Activated naive CD8-positive, alpha-beta T cell treated with anti-CD3 and anti-CD28 coated beads for 36 hours (primary cell): ENCODE measurements around the gene APBA2. TPM values are rescaled to one million over a fixed set of nuclear protein-coding genes. Genes with fewer than 3 reads are reported as not detected.
"Not testable (repeated sequence)": the region's sequence is repeated elsewhere in the genome, so short reads cannot be mapped to it uniquely, and the experiment has no call there.

ENCODE experiments used
- DNase-seq: peaks from one replicate; pipeline ENCODE4 v3.0.0; 2021
- H3K27ac Mint-ChIP-seq: one replicate; pipeline ENCODE4 v1.8.0; 2022; ENCODE audit warnings: mild to moderate bottlenecking, moderate library complexity, mixed read lengths
- H3K27me3 Mint-ChIP-seq: one replicate; pipeline ENCODE4 v1.8.0; 2022; ENCODE audit warnings: mild to moderate bottlenecking, mixed read lengths
- H3K36me3 Mint-ChIP-seq: one replicate; pipeline ENCODE4 v1.8.0; 2021; ENCODE audit warnings: mild to moderate bottlenecking, mixed read lengths
- H3K4me1 Mint-ChIP-seq: one replicate; pipeline ENCODE4 v1.8.0; 2021; ENCODE audit warnings: mixed read lengths
- H3K4me3 Mint-ChIP-seq: one replicate; pipeline ENCODE4 v1.8.0; 2022; ENCODE audit warnings: mild to moderate bottlenecking, moderate library complexity, mixed read lengths
- H3K9me3 Mint-ChIP-seq: one replicate; pipeline ENCODE4 v1.8.0; 2022; ENCODE audit warnings: mixed read lengths
- total RNA-seq, 2 experiments: library from RNA; stranded (reverse); gene quantifications; one replicate each; pipeline ENCODE4 v1.2.3, GENCODE V29; 2021

Gene APBA2
- total RNA-seq, 2 experiments from 2014 or later: 29.2 to 34.1 TPM

DNA sequence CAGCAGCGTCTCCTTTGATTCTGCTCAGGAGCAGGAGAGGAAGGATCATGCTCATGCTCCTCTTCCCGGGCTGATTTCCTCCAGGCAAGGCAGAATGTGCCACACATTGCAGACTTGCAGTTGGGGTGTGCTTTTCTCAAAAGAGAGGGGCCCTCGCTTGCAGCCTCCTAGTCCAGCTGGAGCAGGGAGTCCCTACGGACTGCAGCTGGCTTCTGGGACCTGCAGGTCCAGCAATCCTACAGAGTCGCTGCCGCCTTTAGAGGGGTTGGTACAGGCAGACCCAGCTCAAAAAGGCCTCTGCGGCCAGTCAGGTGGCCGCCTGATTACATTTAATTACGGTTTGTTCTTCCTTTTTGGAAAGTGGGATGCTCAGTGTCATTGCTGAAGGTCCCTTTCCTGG is 210.0 kb downstream of the APBA2 start:
- Mint-ChIP-seq H3K36me3 (no peaks in the 10 kb centered on the region), H3K4me1 (peaks cover 2% of the 10 kb centered on the region), H3K4me3 (no peak overlapping the region), H3K27me3 (no peaks in the 10 kb centered on the region), H3K9me3 (no peaks in the 10 kb centered on the region), H3K27ac (no peak overlapping the region)
- no peak for DNase-seq

DNA sequence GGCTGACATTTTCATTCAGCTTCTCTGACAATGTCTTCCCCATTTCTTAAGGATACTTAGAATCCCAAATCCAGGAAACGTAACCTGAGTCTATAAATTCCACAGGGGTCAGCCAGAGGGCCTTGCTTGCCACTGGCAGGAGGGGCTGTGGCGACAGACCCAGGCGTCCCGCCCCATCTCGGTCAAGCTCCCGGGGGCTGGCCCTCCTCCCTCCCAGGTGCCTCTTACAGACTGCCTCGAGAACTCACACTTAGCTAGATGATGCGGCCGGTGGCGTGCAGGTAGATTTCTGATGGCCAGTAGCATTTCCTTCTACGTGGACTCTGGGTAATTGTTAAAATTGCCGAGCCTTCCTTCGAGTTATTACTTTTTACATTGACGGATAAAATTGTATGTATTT is 211.4 kb downstream of the APBA2 start:
- Mint-ChIP-seq H3K27me3 (no peaks in the 10 kb centered on the region), H3K36me3 (no peaks in the 10 kb centered on the region), H3K4me3 (no peak overlapping the region), H3K4me1 (peaks cover 2% of the 10 kb centered on the region), H3K27ac (no peak overlapping the region), H3K9me3 (no peaks in the 10 kb centered on the region)
- DNase-seq: no peak

DNA sequence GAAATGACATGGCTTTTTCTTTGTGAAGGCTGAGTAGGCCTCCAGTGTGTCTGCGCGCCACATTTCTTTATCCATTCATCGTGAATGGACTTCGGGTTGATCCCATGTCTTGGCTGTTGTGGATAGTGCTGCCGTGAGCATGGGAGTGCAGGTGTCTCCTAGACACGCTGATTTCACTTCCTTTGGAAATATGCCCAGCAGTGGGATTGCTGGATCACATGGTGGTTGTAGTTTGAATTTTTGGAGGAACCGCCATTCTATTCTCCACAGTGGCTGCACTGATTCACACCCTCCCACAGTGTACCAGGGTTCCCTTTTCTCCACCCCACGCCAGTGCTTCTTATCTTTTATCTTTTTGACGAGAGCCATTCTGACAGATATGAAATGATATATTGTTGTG is 212.2 kb downstream of the APBA2 start:
- peaks cover 2% of the 10 kb centered on the region for H3K4me1 Mint-ChIP-seq
- peaks cover 2% of the 10 kb centered on the region for H3K36me3 Mint-ChIP-seq
- no peaks in the 10 kb centered on the region for H3K27me3 Mint-ChIP-seq
- no peak for DNase-seq
- H3K4me3 Mint-ChIP-seq: no peak overlapping the region
- H3K9me3 Mint-ChIP-seq: no peaks in the 10 kb centered on the region
- H3K27ac Mint-ChIP-seq: no peak overlapping the region

DNA sequence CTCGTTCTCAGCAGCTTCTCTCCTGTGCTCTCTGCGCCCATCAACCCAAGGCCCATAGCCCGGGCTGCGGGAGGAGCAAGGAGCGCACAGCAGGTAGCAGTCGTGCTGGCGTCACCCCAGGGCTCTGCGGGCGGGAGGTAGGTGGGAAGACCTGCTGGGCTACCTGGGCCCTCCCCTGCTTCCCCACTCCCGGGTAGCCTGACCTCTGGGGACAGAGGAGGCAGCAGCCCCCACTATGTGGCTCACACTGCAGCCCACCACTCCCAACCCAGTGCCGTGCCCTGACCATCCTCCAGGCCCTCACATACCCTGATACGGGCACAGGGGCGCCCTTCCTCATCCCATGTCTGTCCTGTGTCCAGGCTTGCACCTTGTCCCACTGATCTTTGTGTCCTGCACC is 212.9 kb downstream of the APBA2 start:
- H3K4me1 Mint-ChIP-seq: peaks cover 2% of the 10 kb centered on the region
- no peak overlapping the region for H3K4me3 Mint-ChIP-seq
- peaks cover 2% of the 10 kb centered on the region for H3K36me3 Mint-ChIP-seq
- H3K27me3 Mint-ChIP-seq: no peaks in the 10 kb centered on the region
- DNase-seq: no peak
- no peak overlapping the region for H3K27ac Mint-ChIP-seq
- no peaks in the 10 kb centered on the region for H3K9me3 Mint-ChIP-seq

DNA sequence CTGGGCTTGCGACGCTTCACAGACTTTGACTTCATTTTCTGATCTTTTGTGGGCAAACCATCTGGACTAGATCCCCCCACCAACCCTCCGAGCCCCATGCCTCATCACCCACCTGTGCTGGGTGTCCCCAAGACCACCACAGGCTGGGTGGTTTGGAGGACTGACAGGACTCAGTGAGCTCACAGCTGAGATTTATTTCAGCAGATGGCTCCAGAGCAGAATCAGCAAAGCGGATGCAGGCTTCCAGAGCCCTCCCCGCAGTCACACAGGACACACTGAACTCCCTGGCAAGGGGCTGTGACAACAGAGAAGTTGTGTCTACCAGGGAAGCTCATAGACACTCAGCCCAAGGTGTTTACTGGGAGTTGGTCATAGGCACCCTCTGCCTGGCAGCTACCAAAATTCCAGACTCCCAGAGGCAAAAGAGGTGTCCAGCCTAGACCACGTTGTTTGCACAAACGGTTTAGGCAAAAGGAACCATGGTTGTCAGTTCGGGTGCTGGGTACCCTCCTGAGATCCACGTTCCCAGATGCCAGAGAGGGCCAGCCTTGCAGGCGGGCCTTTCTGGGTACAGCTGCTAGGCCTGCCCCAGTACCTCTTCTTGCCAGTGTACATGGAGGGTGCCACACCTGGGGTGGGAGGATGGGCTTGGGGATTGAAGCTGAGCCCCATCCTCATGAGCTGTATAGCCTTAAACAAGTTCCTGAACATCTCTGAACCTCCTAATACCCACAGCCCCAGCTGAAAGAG is 213.5 kb downstream of the APBA2 start:
- no peak for DNase-seq
- H3K4me1 Mint-ChIP-seq: no peaks in the 10 kb centered on the region

DNA sequence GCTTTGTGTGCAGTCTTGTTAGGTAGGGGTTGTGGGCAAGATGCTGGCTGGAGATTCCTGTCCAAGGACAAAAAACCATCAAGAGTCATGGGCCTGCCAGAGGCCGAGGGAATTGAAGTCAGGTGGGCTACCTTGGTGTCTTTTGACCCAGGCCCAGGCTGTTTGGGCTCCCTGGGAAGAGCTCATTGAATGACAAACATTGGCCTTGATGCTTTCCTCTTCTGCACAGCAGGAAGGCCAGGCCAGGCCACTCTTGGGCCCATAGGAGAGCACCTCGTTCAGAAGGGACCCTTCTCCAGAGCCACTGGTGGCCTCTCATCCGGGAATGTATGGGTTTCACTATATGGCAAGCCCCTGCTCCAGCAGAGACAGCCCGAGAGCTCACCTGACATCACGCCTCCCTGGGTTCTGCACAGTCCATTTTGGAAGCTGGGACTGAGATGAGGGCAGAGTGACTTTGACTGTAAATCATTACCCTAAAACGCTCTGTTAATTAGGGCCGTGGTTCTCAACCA is 214.8 kb downstream of the APBA2 start:
- no peaks in the 10 kb centered on the region for H3K4me1 Mint-ChIP-seq
- no peak for DNase-seq
- no peaks in the 10 kb centered on the region for H3K9me3 Mint-ChIP-seq
- H3K36me3 Mint-ChIP-seq: peaks cover 2% of the 10 kb centered on the region
- H3K27me3 Mint-ChIP-seq: no peaks in the 10 kb centered on the region
- no peak overlapping the region for H3K27ac Mint-ChIP-seq
- H3K4me3 Mint-ChIP-seq: no peak overlapping the region

More for the DNA sequence above, 213.5 kb downstream of the APBA2 start:
- Mint-ChIP-seq H3K9me3 (no peaks in the 10 kb centered on the region), H3K27me3 (no peaks in the 10 kb centered on the region), H3K27ac (no peak overlapping the region), H3K4me3 (no peak overlapping the region), H3K36me3 (peaks cover 2% of the 10 kb centered on the region)

DNA sequence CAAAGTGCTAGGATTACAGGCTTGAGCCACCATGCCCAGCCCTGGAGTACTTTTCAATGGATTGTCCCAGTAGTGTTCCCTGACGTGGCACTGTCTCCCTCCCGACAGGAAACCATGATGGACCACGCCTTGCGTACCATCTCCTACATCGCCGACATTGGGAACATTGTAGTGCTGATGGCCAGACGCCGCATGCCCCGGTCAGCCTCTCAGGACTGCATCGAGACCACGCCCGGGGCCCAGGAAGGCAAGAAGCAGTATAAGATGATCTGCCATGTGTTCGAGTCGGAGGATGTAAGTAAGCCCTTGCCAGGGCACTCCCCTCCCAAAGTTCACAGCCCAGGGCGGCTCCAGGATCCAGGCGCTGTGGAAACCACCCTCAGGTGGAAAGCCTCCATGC is 215.7 kb downstream of the APBA2 start:
- Mint-ChIP-seq H3K4me3 (no peak overlapping the region), H3K27me3 (no peaks in the 10 kb centered on the region), H3K4me1 (no peaks in the 10 kb centered on the region), H3K9me3 (no peaks in the 10 kb centered on the region), H3K27ac (no peak overlapping the region), H3K36me3 (peaks cover 2% of the 10 kb centered on the region)
- no peak for DNase-seq

DNA sequence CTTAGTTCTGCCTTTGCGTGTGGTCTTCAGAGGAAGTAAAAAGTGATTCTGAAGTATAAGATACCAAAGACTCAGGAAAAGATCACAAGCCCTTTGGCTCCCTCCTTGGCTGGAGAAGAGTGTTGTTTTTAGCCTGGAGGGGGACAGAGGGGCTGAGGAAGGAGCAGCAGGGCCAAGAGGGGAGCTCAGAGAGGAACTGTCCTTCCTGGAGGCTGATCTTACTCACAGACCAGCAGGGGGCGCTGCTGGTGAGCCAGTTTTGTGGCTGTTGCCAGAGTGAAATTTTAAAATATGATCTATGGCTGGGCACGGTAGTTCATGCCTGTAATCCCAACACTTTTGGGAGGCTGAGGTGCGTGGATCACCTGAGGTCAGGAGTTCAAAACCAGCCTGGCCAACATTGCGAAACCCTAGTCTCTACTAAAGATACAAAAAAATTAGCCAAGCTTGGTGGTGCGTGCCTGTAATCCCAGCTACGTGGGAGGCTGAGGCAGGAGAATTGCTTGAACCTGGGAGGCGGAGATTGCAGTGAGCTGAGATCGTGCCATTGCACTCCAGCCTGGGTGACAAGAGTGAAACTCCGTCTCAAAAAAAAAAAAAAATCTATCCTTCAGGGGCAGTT is 216.5 kb downstream of the APBA2 start:
- H3K36me3 Mint-ChIP-seq, H3K4me1 Mint-ChIP-seq, H3K4me3 Mint-ChIP-seq: not testable (repeated sequence)

DNA sequence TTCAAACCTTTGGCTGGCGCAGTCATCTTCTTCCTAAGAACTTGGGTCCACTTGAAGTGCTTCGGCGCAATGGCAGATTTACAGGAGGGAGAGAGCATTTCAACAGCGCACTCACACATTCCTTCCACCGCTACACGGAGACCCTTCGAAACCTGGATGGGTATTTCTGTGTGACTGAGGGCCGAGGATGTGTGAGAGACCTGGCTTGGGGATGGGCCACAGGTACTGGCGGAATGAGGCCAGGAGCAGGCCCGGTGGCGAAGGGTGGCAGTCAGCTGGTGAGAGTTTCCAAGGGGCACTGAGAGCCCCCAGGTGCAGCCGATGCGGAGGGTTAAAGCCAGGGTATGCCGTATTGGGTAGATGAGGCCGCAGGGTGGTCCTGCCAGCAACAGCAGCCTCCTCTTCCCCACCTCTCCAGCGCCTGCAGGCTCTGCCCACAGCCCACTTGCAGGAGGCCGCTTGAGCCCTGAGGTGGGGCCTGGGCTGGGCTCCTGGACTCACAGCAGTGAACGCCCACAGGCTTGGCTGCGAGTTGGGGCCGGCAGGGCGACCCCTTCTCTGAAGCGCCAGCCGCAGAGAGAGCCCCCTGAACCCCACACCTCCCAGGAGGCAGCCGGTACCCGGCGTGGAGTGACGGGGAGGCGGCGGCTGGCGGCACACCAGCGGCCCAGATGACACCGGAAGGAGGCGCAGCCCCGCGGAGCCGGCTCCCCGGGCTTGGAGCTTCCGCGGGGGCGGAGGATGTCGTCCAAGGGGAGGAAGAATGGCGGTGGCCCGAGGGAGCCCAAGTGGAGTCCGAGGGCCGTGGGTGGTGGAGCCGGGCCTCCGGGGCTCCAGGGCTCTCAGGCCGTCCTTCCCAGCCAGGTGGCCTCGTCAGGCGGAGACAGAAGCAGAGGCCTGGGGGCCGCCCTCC is 217.4 kb downstream of the APBA2 start:
- Mint-ChIP-seq H3K27me3 (no peaks in the 10 kb centered on the region), H3K27ac (no peak overlapping the region), H3K4me3 (no peak overlapping the region), H3K4me1 (no peaks in the 10 kb centered on the region), H3K36me3 (peaks cover 2% of the 10 kb centered on the region), H3K9me3 (no peaks in the 10 kb centered on the region)
- peak; percentile 45 for DNase-seq

More for the DNA sequence above, 216.5 kb downstream of the APBA2 start:
- not testable (repeated sequence) for H3K27me3 Mint-ChIP-seq, H3K9me3 Mint-ChIP-seq
- DNase-seq: peak; percentile 60
- H3K27ac Mint-ChIP-seq: peak overlapping the region; percentile 20

DNA sequence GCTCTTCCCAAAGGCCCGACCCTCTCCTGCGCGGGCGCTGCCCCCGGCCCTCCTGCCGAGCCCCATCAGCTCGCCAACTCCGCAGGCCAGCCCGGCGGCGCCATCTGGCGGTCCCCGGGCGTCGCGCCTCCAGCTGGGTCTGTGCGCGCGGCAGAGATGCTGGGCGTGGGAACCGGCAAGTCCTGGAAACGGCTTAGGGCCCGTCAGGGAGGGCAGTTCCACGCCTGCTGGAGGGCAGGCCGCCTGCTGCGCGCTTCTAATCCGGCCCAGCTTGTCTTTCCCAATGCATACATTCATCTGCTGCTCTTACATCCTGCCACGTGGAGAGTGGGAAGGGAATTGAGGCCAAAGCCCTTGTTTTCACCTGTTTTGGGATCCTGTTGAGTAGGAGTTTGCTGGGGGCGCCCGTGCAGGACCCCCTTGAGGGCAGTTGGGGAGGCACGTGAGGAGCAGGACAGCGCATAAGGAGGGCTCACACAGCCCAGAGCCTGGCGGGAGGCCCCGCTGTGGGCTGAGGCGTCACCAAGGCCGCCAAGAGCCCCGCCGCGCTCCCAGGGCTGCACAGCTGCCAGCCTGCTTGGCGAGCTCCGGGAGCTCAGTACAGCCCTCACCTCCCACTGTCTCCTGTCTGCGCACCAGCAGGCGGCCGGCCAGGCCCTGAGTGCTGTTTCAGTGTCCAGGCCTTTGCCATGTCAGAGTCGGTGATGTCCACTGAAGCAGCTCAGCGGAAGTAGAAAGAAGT is 218.2 kb downstream of the APBA2 start:
- H3K36me3 Mint-ChIP-seq: peaks cover 2% of the 10 kb centered on the region
- DNase-seq: peak; percentile 76
- H3K9me3 Mint-ChIP-seq: no peaks in the 10 kb centered on the region
- no peaks in the 10 kb centered on the region for H3K4me1 Mint-ChIP-seq
- H3K4me3 Mint-ChIP-seq: no peak overlapping the region
- H3K27ac Mint-ChIP-seq: no peak overlapping the region
- no peaks in the 10 kb centered on the region for H3K27me3 Mint-ChIP-seq

DNA sequence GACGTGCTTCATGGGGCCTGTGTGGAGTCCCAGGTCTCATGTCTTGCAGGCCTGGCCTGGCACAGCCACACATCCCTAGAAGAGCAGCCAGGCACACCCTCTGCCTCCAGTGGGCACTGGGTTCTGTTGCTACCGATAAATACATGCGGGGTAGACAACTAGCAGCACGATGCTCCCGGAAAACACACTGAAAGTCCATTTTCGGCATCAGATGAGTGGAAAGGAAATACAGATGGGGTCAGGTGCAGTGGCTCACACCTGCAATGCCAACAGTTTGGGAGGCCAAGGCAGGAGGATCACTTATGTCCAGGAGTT is 218.7 kb downstream of the APBA2 start:
- Mint-ChIP-seq H3K4me1 (no peaks in the 10 kb centered on the region), H3K27me3 (no peaks in the 10 kb centered on the region), H3K27ac (no peak overlapping the region), H3K9me3 (no peaks in the 10 kb centered on the region), H3K36me3 (peaks cover 2% of the 10 kb centered on the region), H3K4me3 (no peak overlapping the region)
- no peak for DNase-seq

DNA sequence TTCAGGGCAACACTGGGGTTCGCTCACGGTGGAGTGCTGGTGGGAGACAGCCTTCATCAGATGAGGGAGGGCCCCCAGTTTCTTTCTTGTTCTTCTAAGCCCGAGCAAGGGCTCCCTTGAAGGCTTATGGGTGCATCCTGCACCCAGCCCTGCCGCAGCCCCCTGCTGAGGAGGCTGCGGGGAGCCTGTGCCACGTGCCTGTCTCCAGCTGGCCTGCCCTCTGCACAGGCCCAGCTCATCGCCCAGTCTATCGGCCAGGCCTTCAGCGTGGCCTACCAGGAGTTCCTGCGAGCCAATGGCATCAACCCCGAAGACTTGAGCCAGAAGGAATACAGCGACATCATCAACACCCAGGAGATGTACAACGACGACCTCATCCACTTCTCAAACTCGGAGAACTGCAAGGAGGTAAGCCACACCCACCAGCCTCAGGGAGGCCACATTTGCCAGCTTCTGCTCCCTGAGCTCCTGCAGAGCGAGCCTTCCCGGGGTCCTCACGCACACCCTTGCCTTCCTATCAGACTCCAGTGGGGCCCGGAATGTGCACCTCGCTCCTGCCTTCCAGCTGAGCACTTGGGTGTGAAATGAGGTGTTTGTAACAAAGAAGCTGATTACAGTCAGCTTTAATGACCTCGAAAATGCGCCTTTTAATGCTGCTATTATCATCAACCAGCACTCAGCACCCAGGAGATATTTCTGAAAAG is 219.5 kb downstream of the APBA2 start:
- H3K4me3 Mint-ChIP-seq: no peak overlapping the region
- H3K4me1 Mint-ChIP-seq: no peaks in the 10 kb centered on the region
- no peaks in the 10 kb centered on the region for H3K9me3 Mint-ChIP-seq
- no peaks in the 10 kb centered on the region for H3K27me3 Mint-ChIP-seq
- no peak for DNase-seq
- peaks cover 2% of the 10 kb centered on the region for H3K36me3 Mint-ChIP-seq
- no peak overlapping the region for H3K27ac Mint-ChIP-seq

DNA sequence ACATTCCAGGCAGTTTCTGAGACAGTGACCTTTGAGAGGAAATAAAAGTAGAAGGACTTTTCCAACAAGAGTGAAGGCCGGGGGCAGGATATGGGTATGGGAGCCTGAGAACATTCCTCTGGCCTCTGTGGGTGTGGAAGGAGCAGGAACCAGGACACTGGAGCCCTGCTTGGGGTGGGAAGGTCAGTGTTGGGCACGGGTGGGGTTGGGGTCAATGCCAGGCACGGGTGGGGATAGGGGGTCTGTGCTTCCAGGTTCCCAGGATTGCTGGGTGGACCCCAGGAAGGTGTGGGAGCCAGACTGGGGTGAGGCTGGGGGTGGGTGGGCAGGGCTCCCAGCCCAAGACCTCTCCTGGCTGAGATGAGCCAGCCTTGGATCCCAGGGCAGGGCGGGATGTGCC is 220.3 kb downstream of the APBA2 start:
- Mint-ChIP-seq H3K36me3 (peaks cover 2% of the 10 kb centered on the region), H3K9me3 (no peaks in the 10 kb centered on the region), H3K4me1 (no peaks in the 10 kb centered on the region)

DNA sequence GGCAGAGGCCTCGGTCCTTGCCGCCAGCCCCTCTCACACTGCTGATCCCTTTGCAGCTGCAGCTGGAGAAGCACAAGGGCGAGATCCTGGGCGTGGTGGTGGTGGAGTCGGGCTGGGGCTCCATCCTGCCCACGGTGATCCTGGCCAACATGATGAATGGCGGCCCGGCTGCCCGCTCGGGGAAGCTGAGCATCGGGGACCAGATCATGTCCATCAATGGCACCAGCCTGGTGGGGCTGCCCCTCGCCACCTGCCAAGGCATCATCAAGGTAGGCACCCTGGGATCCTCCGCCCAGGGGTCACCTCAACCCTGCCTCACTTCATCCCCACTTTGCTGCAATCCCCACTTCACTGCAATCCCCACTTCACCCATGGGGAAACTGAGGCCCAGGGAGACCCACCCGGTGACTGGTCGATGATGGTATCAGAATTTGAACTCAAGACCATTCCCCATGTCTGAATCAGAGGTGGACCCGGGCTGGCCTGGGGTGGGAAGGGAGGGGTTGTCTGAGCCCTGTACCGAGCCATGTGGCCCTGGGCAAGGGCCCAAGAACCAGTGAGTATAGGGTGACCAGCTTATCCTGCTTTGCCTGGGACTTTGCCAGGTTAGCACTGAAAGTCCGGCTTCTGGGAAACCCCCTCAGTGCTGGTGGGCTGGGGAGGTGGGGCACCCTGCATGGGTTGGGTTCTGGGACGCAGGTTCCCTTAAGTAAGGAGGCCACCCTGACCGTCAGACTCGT is 220.9 kb downstream of the APBA2 start:
- no peak overlapping the region for H3K27ac Mint-ChIP-seq
- H3K9me3 Mint-ChIP-seq: no peaks in the 10 kb centered on the region
- peaks cover 2% of the 10 kb centered on the region for H3K36me3 Mint-ChIP-seq
- H3K4me3 Mint-ChIP-seq: no peak overlapping the region
- H3K4me1 Mint-ChIP-seq: no peaks in the 10 kb centered on the region
- no peak for DNase-seq
- no peaks in the 10 kb centered on the region for H3K27me3 Mint-ChIP-seq

More for the DNA sequence above, 220.3 kb downstream of the APBA2 start:
- DNase-seq: no peak
- H3K27me3 Mint-ChIP-seq: no peaks in the 10 kb centered on the region
- H3K27ac Mint-ChIP-seq: no peak overlapping the region
- no peak overlapping the region for H3K4me3 Mint-ChIP-seq
